GM12801 (cell line): Measurements from ENCODE around the gene SEZ6.

Source experiments
- TF ChIP-seq, protein P1 (sequence below): IDR thresholded peaks from one replicate; pipeline ENCODE4 v1.5.1; 2011; ENCODE audit warnings: control low read depth; ENCODE audit not compliant: insufficient read length; ENCODE audit errors: extremely low read depth

The SEZ6 gene

DNA sequence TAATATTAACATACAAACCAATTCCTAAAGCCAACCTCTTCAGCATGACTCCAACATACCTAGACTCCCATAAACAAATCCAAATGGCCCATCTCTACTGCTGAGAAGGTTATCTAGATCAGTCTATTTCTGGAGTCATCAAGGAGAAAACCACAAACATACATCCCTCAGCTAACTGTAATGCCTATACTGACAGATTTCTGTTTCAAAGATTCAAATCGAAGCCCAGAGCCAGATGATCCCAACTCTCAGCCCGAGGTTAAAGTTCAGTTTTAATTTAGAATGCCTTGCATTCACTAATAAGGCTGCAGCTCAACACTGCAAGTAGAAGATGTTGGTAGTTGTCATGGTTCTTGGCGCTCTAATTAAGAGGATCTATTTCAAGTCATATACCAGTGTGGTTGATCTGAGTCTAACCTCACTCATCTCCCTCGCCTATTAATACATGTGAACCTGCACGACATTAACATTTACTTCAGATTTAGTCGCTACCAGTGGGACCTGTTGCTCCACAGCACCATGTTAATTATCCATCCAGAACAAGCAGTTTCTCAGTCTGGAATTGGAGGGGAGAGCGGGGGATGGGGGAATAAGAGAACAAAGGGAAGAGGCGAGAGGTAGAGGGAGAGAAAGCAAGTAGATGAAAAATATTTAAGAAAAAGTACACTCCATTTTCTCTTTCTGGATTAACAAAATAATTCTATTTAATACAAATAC lies 69.9 kb downstream of the SEZ6 start:
- TF ChIP-seq, protein P1, sequence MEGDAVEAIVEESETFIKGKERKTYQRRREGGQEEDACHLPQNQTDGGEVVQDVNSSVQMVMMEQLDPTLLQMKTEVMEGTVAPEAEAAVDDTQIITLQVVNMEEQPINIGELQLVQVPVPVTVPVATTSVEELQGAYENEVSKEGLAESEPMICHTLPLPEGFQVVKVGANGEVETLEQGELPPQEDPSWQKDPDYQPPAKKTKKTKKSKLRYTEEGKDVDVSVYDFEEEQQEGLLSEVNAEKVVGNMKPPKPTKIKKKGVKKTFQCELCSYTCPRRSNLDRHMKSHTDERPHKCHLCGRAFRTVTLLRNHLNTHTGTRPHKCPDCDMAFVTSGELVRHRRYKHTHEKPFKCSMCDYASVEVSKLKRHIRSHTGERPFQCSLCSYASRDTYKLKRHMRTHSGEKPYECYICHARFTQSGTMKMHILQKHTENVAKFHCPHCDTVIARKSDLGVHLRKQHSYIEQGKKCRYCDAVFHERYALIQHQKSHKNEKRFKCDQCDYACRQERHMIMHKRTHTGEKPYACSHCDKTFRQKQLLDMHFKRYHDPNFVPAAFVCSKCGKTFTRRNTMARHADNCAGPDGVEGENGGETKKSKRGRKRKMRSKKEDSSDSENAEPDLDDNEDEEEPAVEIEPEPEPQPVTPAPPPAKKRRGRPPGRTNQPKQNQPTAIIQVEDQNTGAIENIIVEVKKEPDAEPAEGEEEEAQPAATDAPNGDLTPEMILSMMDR, result no peak

DNA sequence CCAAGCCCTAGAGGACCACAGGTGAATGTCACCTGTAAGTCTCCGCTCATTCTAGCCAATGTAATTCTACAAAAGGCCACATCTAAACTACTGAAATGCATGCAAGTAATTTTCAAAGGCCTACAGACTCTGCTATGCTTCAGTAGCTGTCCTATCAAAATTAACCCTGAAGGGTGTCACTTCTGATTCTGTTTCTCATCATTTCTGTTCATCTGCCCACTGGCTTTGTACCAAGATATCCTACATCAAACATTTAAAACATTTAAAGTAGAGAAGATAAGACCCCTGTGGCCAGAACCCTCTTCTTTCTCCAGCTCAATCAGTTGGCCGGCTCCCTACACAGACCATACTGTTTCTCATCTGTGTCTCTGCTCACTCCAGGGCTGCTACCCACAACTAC lies 76.0 kb downstream of the SEZ6 start:
- TF ChIP-seq, protein P1, result no peak

DNA sequence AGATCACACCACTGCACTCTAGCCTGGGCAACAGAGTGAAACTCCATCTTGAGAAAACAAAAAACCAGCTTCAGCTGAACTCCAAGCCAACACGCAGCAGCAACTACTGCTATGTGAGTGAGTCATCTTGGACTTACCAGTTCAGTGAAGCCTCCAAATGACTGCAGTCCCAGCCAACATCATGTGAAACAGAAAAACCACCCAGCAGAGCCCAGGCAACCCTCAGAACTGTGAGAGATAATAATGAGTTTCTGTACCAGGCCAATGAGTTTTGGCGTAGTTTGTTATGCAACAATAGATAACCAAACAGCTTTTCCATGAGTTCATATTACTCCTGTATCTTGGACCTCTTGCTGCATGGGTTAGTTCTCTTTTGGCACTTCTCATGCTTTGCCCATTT lies 77.8 kb downstream of the SEZ6 start:
- TF ChIP-seq, protein P1, result no peak

DNA sequence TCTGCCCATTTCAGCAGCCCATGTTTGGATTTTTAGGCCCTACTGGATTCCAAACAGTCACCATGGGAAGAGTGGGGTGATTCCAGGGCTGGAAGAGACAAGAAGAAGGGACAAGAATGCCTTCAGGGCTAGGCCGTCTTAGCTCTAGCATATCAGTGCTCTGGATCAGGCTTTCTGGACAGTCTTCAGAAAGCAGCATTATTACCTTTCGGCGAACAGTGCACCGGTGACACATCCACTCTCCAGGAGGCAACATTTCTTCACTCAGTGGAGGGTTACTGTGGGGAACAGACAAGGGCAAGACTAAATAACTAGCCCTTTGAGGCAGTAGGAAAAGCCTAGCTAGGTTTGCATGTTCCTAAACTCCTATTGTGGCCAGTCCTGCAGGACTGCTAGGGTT lies 79.0 kb downstream of the SEZ6 start:
- TF ChIP-seq, protein P1, result no peak

- TF ChIP-seq, protein P1, result no peak
These were observed 79.5 kb downstream of the SEZ6 start for GRCh38 chr17:28926366-28926765.

GRCh38 chr17:28925912-28926365 lies 79.9 kb downstream of the SEZ6 start:
- TF ChIP-seq, protein P1, result no peak

DNA sequence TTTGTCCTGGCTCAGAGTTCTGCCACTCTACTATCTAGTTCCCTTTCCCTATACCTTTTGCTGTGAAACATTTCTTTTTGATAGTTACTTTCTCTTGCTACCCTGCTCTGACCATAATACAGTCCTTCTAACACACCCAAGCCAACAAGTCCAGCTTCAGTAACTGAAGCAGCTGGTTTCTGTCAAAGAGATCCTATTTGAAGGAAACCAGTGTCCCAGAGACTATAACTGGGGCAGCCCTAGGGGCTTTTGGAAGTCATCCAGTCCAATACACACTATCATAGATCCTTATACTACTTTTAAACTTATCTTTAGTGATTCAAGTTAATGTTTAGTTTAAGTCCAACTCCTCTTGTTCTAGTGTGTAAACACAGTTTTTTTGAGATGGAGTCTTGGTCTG lies 85.6 kb downstream of the SEZ6 start:
- TF ChIP-seq, protein P1, result no peak
